Measurements from ENCODE around the gene SLC35A4.
"Not testable (repeated sequence)": the region's sequence is repeated elsewhere in the genome, so short reads cannot be mapped to it uniquely, and the experiment has no call there.

The SLC35A4 gene

DNA sequence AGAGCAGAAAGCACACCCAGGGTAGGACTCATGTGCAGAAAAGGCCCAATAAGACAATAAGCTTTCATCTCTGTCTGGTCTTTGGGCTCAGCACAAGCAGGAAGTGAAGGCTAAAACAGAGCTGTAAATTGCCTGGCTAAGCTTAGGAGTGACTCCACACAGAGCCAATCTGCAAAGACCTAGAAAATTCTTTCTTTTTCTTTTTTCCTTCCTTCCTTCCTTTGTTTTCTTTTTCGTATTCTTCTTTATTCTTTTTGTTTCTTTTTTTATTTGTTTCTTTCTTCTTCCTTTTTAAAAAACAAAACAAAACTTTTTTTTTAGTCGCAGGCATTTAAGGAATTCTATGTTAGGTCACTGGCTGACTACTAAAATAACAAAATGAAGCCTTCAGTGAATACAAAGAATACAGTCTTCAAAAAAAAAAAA, 12.2 kb downstream of the SLC35A4 start:
- no peak overlapping the region for H3K4me3 ChIP-seq (ENCODE audit: low read depth, low read length)
- no peaks in the 10 kb centered on the region for H3K27me3 ChIP-seq (replicated peaks)
- in situ Hi-C loops (cut with HindIII; ENCODE audit: low pct_ligation_motif_present, low sequenced_read_pairs) = no loop called here
- no peaks in the 10 kb centered on the region for H3K36me3 ChIP-seq (replicated peaks)
- DNase-seq = peak; percentile 37
- peak overlapping the region; percentile 18 for H3K27ac ChIP-seq
- TF ChIP-seq, protein P1, sequence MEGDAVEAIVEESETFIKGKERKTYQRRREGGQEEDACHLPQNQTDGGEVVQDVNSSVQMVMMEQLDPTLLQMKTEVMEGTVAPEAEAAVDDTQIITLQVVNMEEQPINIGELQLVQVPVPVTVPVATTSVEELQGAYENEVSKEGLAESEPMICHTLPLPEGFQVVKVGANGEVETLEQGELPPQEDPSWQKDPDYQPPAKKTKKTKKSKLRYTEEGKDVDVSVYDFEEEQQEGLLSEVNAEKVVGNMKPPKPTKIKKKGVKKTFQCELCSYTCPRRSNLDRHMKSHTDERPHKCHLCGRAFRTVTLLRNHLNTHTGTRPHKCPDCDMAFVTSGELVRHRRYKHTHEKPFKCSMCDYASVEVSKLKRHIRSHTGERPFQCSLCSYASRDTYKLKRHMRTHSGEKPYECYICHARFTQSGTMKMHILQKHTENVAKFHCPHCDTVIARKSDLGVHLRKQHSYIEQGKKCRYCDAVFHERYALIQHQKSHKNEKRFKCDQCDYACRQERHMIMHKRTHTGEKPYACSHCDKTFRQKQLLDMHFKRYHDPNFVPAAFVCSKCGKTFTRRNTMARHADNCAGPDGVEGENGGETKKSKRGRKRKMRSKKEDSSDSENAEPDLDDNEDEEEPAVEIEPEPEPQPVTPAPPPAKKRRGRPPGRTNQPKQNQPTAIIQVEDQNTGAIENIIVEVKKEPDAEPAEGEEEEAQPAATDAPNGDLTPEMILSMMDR (IDR thresholded peaks at IDR 0.05; ENCODE audit: low read depth, low read length, missing control alignments) = no peak

DNA sequence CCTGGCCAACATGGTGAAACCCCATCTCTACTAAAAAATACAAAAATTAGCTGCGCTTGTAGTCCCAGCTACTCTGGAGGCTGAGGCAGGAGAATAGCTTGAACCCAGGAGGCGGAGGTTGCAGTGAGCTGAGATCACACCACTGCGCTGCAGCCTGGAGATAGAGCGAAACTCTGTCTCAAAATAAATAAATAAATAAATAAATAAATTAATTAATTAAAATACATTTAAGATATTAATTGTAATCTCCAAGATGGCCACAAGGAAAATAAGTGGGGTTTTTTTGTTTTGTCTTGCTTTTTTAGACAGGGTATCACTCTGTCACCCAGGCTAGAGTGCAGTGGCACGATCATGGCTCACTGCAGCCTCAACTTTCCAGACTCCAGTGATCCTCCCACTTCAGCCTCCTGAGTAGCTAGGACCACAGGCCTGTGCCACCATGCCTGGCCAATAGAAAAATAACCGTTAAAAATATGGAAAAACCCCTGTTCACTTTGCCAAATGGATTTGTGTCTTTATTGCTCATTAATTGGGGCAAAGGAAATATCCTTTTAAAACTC, 14.6 kb downstream of the SLC35A4 start:
- in situ Hi-C loops (cut with HindIII; ENCODE audit: low pct_ligation_motif_present, low sequenced_read_pairs) = not testable (repeated sequence)

DNA sequence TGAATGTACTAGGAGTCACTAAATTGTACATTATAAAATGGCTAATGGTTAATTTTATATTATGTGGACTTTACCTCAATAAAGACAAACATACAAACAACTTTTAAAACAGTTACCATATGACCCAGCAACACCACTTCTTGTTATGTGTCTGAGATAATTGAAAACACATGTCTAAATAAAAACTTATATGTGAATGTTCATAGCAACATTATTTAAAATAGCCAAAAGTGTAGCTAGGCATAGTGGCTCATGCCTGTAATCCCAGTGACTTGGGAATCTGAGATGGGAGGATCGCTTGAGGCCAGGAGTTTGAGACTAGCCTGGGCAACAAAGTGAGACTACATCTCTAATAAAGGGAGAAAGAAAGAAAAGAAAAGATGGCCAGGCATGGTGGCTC, 22.9 kb downstream of the SLC35A4 start:
- TF ChIP-seq, protein P1 (IDR thresholded peaks at IDR 0.05; ENCODE audit: low read depth, low read length, missing control alignments) = no peak
- in situ Hi-C loops (cut with HindIII; ENCODE audit: low pct_ligation_motif_present, low sequenced_read_pairs) = no loop called here

More for the DNA sequence above, 14.6 kb downstream of the SLC35A4 start:
- H3K27me3 ChIP-seq (replicated peaks); H3K27ac ChIP-seq; H3K36me3 ChIP-seq (replicated peaks); DNase-seq; H3K4me3 ChIP-seq (ENCODE audit: low read depth, low read length): not testable (repeated sequence)
- TF ChIP-seq, protein P1 (IDR thresholded peaks at IDR 0.05; ENCODE audit: low read depth, low read length, missing control alignments) = peak; percentile 10

DNA sequence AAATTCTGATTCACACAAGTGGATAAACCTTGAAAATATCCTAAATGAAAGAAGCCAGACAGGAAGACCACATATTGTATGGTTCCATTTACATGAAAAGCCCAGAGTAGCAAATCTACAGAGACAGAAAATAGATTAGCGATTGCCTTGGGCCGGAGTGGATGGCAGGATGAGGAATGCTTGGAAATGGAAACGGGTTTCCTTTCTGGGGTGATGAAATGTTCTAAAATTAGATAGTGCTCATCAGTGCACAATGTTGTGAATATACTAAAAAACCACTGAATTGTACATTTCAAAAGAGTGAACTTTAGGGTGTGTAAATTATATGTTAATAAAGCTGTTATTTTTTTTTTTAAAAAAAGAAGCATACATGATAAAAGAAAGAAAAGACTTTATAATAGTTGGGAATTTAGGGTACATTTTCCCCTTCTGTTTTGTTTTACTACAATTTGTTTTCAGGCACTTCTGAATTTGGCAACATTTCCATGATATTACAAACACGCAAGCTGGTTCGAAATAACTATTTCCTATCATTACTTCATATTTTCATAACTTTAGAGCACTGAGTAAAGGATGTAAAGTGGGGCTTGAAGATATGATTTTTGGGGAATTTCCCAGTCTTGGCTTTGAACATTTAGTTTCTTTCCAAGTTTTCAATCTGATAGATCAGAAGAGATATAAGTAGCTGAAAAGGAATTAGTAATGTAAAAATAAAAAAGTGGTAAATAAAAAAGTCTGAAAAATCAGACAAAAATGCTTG, 23.9 kb downstream of the SLC35A4 start:
- no peak overlapping the region for H3K27ac ChIP-seq
- H3K4me3 ChIP-seq (ENCODE audit: low read depth, low read length) = no peak overlapping the region
- no peak for DNase-seq
- no peaks in the 10 kb centered on the region for H3K36me3 ChIP-seq (replicated peaks)
- H3K27me3 ChIP-seq (replicated peaks) = no peaks in the 10 kb centered on the region
- TF ChIP-seq, protein P1 (IDR thresholded peaks at IDR 0.05; ENCODE audit: low read depth, low read length, missing control alignments) = no peak
- in situ Hi-C loops (cut with HindIII; ENCODE audit: low pct_ligation_motif_present, low sequenced_read_pairs) = no loop called here

More for the DNA sequence above, 22.9 kb downstream of the SLC35A4 start:
- H3K27ac ChIP-seq = no peak overlapping the region
- H3K36me3 ChIP-seq (replicated peaks) = no peaks in the 10 kb centered on the region
- no peak overlapping the region for H3K4me3 ChIP-seq (ENCODE audit: low read depth, low read length)
- DNase-seq = no peak
- no peaks in the 10 kb centered on the region for H3K27me3 ChIP-seq (replicated peaks)

DNA sequence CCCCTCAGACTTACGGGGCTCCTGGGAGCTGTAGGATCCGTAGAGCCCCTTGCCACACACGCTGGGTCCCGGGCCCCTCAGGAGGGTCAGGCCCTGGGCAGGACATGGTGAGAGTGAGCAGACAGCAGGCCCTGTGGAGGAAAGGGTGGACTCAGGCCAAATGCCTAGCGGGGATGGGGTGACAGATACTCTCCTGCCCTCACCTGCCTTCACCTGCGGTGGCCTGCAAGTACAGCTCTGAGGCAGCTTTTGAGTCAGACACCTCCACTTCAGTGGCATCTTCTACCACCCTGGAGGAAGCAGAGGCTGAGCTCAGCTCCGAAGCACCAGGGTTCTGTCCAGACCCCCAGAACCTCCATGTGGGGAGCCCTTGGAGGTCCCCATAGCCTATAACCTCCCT, 26.2 kb downstream of the SLC35A4 start:
- no peak overlapping the region for H3K4me3 ChIP-seq (ENCODE audit: low read depth, low read length)
- TF ChIP-seq, protein P1 (IDR thresholded peaks at IDR 0.05; ENCODE audit: low read depth, low read length, missing control alignments) = no peak
- in situ Hi-C loops (cut with HindIII; ENCODE audit: low pct_ligation_motif_present, low sequenced_read_pairs) = no loop called here
- no peak overlapping the region for H3K27ac ChIP-seq
- H3K36me3 ChIP-seq (replicated peaks) = no peaks in the 10 kb centered on the region
- no peaks in the 10 kb centered on the region for H3K27me3 ChIP-seq (replicated peaks)
- DNase-seq = no peak
